HG03439 (cell line): ENCODE data around the gene TLE2.
"Not testable (repeated sequence)": the region's sequence is repeated elsewhere in the genome, so short reads cannot be mapped to it uniquely, and the experiment has no call there.

Experiments used
- ATAC-seq: cut with Tn5 transposase; IDR thresholded peaks from one replicate; pipeline ENCODE4 v1.9.1; 2021; ENCODE audit warnings: mild to moderate bottlenecking, moderate library complexity; ENCODE audit not compliant: unreplicated experiment

The TLE2 gene

GRCh38 chr19:2987797-2988196 lies 41.3 kb downstream of the TLE2 start:
- no peak for ATAC-seq

GRCh38 chr19:2986951-2987524 lies 42.0 kb downstream of the TLE2 start:
- ATAC-seq: no peak

GRCh38 chr19:2984215-2984528 lies 44.9 kb downstream of the TLE2 start:
- no peak for ATAC-seq

- no peak for ATAC-seq
Measured at GRCh38 chr19:2983351-2984214, 45.5 kb downstream of the TLE2 start.

GRCh38 chr19:2982983-2983350 lies 46.1 kb downstream of the TLE2 start:
- ATAC-seq: no peak

GRCh38 chr19:2982561-2982960 lies 46.5 kb downstream of the TLE2 start:
- ATAC-seq: no peak

GRCh38 chr19:2981898-2982297 lies 47.2 kb downstream of the TLE2 start:
- ATAC-seq: no peak

- no peak for ATAC-seq
Measured at GRCh38 chr19:2978772-2979171, 50.3 kb downstream of the TLE2 start.

- no peak for ATAC-seq
Measured at GRCh38 chr19:2978166-2978767, 50.8 kb downstream of the TLE2 start.

- no peak for ATAC-seq
Measured at GRCh38 chr19:2977746-2978138, 51.3 kb downstream of the TLE2 start.

GRCh38 chr19:2977001-2977745 lies 51.9 kb downstream of the TLE2 start, which contains the start of gene TLE6:
Gene TLE6 (plus strand): TSS chr19:2977564. CDS start chr19:2978234, 670 bp downstream.
- peak; percentile 89 for ATAC-seq

- ATAC-seq: no peak
Measured at GRCh38 chr19:2976609-2977000, 52.5 kb downstream of the TLE2 start.

- ATAC-seq: no peak
Measured at GRCh38 chr19:2974342-2975041, 54.6 kb downstream of the TLE2 start.

GRCh38 chr19:2973229-2973628 lies 55.9 kb downstream of the TLE2 start:
- ATAC-seq: no peak

- ATAC-seq: no peak
Measured at GRCh38 chr19:2970201-2970835, 58.8 kb downstream of the TLE2 start.

- ATAC-seq: no peak
Measured at GRCh38 chr19:2969104-2969504, 60.0 kb downstream of the TLE2 start.

GRCh38 chr19:2967972-2968371 lies 61.1 kb downstream of the TLE2 start:
- no peak for ATAC-seq

- ATAC-seq: no peak
Measured at GRCh38 chr19:2964874-2965273, 64.2 kb downstream of the TLE2 start.

- not testable (repeated sequence) for ATAC-seq
Measured at GRCh38 chr19:2963631-2964030, 65.4 kb downstream of the TLE2 start.

GRCh38 chr19:2963122-2963521 lies 66.0 kb downstream of the TLE2 start:
- ATAC-seq: no peak
